Measurements from ENCODE around the gene PUM1.

PUM1 gene

GRCh38 chr1:30904962-30905335, 160.6 kb downstream of the PUM1 start:
- DNase-seq: no peak

- DNase-seq: no peak
Measured at GRCh38 chr1:30904191-30904961, 161.1 kb downstream of the PUM1 start.

GRCh38 chr1:30903343-30904034, 162.0 kb downstream of the PUM1 start:
- DNase-seq: no peak

- DNase-seq: no peak
Measured at GRCh38 chr1:30902593-30903290, 162.8 kb downstream of the PUM1 start.

GRCh38 chr1:30901798-30902581, 163.5 kb downstream of the PUM1 start:
- no peak for DNase-seq

- DNase-seq: no peak
Measured at GRCh38 chr1:30900931-30901560, 164.5 kb downstream of the PUM1 start.

- no peak for DNase-seq
Measured at GRCh38 chr1:30900486-30900885, 165.0 kb downstream of the PUM1 start.

- DNase-seq: no peak
Measured at GRCh38 chr1:30899577-30900389, 165.7 kb downstream of the PUM1 start.

GRCh38 chr1:30898031-30898815, 167.3 kb downstream of the PUM1 start:
- no peak for DNase-seq

- no peak for DNase-seq
Measured at GRCh38 chr1:30896905-30897304, 168.6 kb downstream of the PUM1 start.

GRCh38 chr1:30895944-30896660, 169.4 kb downstream of the PUM1 start:
- DNase-seq: no peak

- DNase-seq: no peak
Measured at GRCh38 chr1:30895382-30895943, 170.1 kb downstream of the PUM1 start.

GRCh38 chr1:30894508-30894973, 171.0 kb downstream of the PUM1 start:
- DNase-seq: no peak

- DNase-seq: no peak
Measured at GRCh38 chr1:30893776-30894507, 171.6 kb downstream of the PUM1 start.

GRCh38 chr1:30892671-30893073, 172.8 kb downstream of the PUM1 start:
- no peak for DNase-seq

GRCh38 chr1:30891227-30891552, 174.3 kb downstream of the PUM1 start:
- DNase-seq: no peak

GRCh38 chr1:30890502-30891226, 174.9 kb downstream of the PUM1 start:
- no peak for DNase-seq

- no peak for DNase-seq
Measured at GRCh38 chr1:30889511-30889910, 176.0 kb downstream of the PUM1 start.

All from NCI-H1092 (cell line).